ENCODE measurements around the gene IZUMO3. TPM values are rescaled to one million over a fixed set of nuclear protein-coding genes. Genes with fewer than 3 reads are reported as not detected.

Gene IZUMO3
- total RNA-seq, 1 donor from 2014 or later: not detected

GRCh38 chr9:24518545-24518944, 27.2 kb downstream of the IZUMO3 start:
- H3K27ac ChIP-seq (replicated peaks): no peak overlapping the region
- no peaks in the 10 kb centered on the region for H3K27me3 ChIP-seq (ENCODE audit: low read depth)
- no peaks in the 10 kb centered on the region for H3K36me3 ChIP-seq
- no peak overlapping the region for H3K4me3 ChIP-seq
- no peak for DNase-seq
- intact Hi-C loops (cut with micrococcal nuclease): no loop called here
- H3K4me1 ChIP-seq: no peaks in the 10 kb centered on the region
- no peak for TF ChIP-seq CTCF (IDR thresholded peaks at IDR 0.05; ENCODE audit: borderline replicate concordance)
- peaks cover 5% of the 10 kb centered on the region for H3K9me3 ChIP-seq (replicated peaks)

- intact Hi-C loops (cut with micrococcal nuclease): no loop called here
- no peak for TF ChIP-seq CTCF (IDR thresholded peaks at IDR 0.05; ENCODE audit: borderline replicate concordance)
- DNase-seq: no peak
- Histone ChIP-seq H3K4me1 (no peaks in the 10 kb centered on the region), H3K4me3 (no peak overlapping the region), H3K27ac (replicated peaks) (no peak overlapping the region), H3K36me3 (no peaks in the 10 kb centered on the region), H3K27me3 (ENCODE audit: low read depth) (no peaks in the 10 kb centered on the region), H3K9me3 (replicated peaks) (peaks cover 5% of the 10 kb centered on the region)
Measured at GRCh38 chr9:24516463-24516862, 29.2 kb downstream of the IZUMO3 start.

GRCh38 chr9:24509850-24510249, 35.8 kb downstream of the IZUMO3 start:
- intact Hi-C loops (cut with micrococcal nuclease): no loop called here
- no peaks in the 10 kb centered on the region for H3K27me3 ChIP-seq (ENCODE audit: low read depth)
- TF ChIP-seq CTCF (IDR thresholded peaks at IDR 0.05; ENCODE audit: borderline replicate concordance): no peak

GRCh38 chr9:24504521-24504920, 41.2 kb downstream of the IZUMO3 start:
- DNase-seq: no peak
- H3K36me3 ChIP-seq: no peaks in the 10 kb centered on the region
- H3K27ac ChIP-seq (replicated peaks): no peak overlapping the region
- H3K27me3 ChIP-seq (ENCODE audit: low read depth): no peaks in the 10 kb centered on the region
- H3K4me3 ChIP-seq: no peak overlapping the region
- TF ChIP-seq CTCF (IDR thresholded peaks at IDR 0.05; ENCODE audit: borderline replicate concordance): no peak
- intact Hi-C loops (cut with micrococcal nuclease): no loop called here
- peaks cover 12% of the 10 kb centered on the region for H3K9me3 ChIP-seq (replicated peaks)
- no peaks in the 10 kb centered on the region for H3K4me1 ChIP-seq

More at GRCh38 chr9:24509850-24510249, 35.8 kb downstream of the IZUMO3 start:
- no peak overlapping the region for H3K27ac ChIP-seq (replicated peaks)
- H3K9me3 ChIP-seq (replicated peaks): peaks cover 26% of the 10 kb centered on the region
- H3K4me3 ChIP-seq: no peak overlapping the region
- H3K36me3 ChIP-seq: no peaks in the 10 kb centered on the region
- no peaks in the 10 kb centered on the region for H3K4me1 ChIP-seq
- no peak for DNase-seq

- Histone ChIP-seq H3K4me3 (no peak overlapping the region), H3K9me3 (replicated peaks) (no peaks in the 10 kb centered on the region), H3K27ac (replicated peaks) (no peak overlapping the region), H3K4me1 (no peaks in the 10 kb centered on the region), H3K27me3 (ENCODE audit: low read depth) (no peaks in the 10 kb centered on the region), H3K36me3 (no peaks in the 10 kb centered on the region)
- intact Hi-C loops (cut with micrococcal nuclease): no loop called here
- no peak for TF ChIP-seq CTCF (IDR thresholded peaks at IDR 0.05; ENCODE audit: borderline replicate concordance)
- DNase-seq: no peak
Measured at GRCh38 chr9:24502206-24502937, 43.3 kb downstream of the IZUMO3 start.
